ENCODE results near the gene PAWR.
A peak's percentile ranks its signal among the peaks of the same experiment; 100 is the strongest.
"Not testable (repeated sequence)": the region's sequence is repeated elsewhere in the genome, so short reads cannot be mapped to it uniquely, and the experiment has no call there.

PAWR gene

GRCh38 chr12:79644274-79645234, 46.2 kb downstream of the PAWR start:
- DNase-seq: peak; percentile 89

- peak; percentile 89 for DNase-seq
Measured at GRCh38 chr12:79643821-79644220, 46.9 kb downstream of the PAWR start.

DNA sequence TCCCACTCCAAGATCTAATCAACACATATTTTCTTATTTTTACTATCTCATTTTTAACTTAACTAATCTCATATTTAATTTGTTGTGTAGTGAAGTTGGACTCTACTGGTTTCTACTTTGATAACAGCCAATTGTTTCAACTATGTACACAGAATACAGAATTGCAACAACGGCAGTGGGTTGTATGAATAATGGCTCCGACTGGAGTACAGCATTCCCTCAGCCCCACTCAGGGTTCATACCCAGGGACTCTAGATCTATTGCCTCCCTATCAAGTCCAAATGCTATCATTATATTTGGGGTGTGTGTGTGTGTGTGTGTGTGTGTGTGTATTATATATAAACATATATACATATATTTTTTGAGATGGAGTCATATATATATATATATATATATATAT, 52.3 kb downstream of the PAWR start:
- DNase-seq: no peak

- DNase-seq: no peak
Measured at GRCh38 chr12:79637093-79637492, 53.7 kb downstream of the PAWR start.

GRCh38 chr12:79635676-79636075, 55.1 kb downstream of the PAWR start:
- no peak for DNase-seq

DNA sequence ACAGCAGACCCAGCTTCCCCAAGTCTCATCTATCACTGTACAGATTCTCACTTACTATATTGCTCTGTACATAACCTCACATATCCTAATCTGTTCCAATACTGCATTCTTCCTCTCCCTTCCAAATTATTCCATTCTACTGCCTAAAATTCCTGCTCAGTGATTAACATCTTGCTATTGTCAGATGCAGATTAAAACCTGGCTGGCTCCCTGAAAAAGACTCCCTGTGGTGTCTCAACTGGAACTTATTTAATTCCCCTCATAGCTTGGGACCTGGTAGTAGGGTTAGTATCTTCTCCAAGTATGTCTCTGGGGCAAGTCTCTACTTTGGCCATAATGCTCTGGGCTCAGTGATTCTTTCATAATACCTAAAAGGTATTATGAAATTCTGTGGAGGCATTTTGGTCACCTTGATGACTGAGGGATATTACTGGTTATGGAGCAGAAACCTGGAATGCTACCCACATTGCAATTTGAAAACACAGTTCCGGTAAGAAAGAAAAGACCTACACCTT, 55.8 kb downstream of the PAWR start:
- no peak for DNase-seq

GRCh38 chr12:79629561-79629960, 61.2 kb downstream of the PAWR start:
- DNase-seq: no peak

DNA sequence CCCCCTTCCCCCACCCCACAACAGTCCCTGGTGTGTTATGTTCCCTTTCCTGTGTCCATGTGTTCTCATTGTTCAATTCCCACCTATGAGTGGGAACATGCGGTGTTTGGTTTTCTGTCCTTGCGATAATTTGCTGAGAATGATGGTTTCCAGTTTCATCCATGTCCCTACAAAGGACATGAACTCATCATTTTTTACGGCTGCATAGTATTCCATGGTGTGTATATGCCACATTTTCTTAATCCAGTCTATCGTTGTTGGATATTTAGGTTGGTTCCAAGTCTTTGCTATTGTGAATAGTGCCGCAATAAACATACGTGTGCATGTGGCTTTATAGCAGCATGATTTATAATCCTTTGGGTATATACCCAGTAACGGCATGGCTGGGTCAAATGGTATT, 64.0 kb downstream of the PAWR start:
- not testable (repeated sequence) for DNase-seq

- DNase-seq: no peak
Measured at GRCh38 chr12:79624378-79624777, 66.4 kb downstream of the PAWR start.

- no peak for DNase-seq
Measured at GRCh38 chr12:79619872-79620562, 70.7 kb downstream of the PAWR start.

- no peak for DNase-seq
Measured at GRCh38 chr12:79618848-79619404, 71.8 kb downstream of the PAWR start.

DNA sequence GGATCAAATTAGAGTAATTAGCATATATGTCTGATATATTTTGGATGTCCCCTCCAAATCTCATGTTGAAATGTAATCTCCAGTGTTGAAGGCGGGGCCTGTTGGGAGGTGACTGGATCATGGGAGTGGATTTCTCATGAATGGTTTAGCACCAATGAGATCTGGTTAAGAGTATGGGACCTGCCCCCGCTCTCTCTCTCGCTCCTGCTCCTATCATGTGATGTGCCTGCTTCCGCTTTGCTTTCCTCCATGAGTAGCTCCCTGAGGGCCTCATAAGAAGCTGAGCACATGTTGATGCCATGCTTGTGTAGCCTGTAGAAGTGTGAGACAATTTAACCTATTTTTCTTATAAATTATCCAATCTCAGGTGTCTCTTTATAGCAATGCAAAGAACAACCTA, 73.1 kb downstream of the PAWR start:
- no peak for DNase-seq

- DNase-seq: no peak
Measured at GRCh38 chr12:79615596-79616560, 74.9 kb downstream of the PAWR start.

DNA sequence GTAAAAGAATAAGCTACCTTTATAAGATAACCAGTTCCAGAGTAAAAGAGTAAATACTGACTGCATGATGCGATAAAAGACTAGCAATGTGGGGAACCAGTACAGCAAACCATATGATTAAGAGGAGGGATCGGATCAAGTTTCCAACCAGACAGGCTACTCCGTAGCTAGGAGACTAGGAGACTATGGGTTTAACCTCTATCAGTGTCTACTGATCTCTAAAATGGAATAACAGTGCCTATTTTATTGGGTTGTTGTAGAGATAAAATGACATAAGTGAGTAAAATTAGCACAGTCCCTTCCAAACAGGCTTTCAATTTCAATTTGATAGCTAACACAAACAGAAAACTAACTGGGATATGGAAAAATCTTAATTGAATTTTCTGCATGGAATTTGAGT, 76.0 kb downstream of the PAWR start:
- DNase-seq: no peak

DNA sequence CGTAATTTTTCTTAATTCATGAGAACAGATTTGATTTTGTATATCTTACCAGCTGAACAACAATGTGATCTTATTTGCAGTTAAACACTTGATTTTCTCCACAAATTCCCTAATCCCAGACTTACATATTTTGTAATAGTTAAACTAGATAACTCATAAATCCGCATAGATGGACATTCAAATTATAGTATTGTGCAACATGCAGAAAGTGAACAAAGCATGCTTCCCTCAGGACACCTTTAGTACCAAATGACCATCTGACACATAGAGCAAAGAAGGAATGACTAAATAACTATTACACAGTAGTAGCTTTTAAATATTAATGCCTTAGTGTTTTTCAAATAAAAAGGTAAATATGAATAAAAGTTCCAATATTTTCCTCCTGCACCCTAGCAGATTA, 88.9 kb downstream of the PAWR start:
- no peak for DNase-seq

DNA sequence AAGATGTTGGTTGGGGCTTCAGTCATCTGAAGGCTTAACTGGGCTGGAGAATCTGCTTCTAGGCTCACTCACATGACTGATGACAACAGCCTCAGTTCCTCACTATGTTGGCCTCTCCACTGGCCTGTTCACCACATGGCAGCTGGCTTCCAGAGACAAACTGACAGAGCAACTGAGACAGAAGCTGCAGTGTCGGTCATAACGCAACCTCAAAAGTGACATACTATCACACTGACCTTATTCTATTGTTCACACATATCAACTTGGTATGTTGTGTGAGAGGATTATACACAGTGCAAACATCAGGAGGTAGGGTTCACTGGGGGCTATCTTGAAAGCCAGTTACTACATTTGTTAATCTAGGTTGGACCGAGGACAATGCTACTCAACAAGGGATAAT, 92.9 kb downstream of the PAWR start:
- no peak for DNase-seq

DNA sequence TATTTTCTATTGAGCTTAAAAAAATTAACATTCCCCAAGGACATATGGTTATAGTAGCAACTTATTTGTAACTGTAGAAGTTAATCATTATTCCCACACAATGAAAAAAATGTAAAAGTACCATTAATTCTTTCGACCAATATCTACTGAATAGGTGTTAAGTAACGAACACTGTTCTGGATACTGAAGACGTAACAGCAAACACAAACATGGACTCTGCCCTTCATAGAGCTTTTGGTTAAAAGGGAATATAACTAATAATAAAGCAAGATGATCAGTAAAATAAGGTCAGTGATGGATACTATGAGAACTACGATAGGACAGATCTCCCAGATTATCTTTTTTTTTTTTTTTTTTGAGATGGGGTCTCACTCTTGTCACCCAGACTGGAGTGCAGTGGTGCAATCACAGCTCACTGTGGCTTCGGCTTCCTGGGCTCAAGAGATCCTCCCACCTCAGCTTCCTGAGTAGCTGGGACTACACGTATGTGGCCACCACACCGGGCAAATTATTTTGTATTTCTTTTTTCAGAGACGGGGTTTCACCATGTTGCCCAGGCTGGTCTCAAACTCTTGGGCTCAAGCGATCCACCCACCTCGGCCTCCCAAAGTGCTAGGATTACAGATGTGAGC, 93.9 kb downstream of the PAWR start:
- DNase-seq: no peak

DNA sequence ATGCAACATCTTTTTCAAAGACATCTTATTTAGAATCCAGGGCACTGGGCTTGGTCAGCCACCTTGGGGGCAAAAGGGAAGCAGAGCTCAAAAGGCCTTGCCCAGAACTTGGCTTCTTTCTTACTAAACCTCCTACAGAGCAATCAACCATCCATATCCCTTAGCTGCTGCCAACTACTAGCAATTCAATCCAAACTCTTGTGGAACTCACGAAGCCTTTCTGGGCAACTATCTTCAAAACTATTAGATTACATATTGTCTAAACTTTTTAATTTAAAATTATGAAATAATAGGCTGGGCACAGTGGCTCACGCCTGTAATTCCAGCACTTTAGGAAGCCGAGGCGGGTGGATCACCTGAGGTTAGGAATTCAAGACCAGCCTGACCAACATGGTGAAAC, 95.5 kb downstream of the PAWR start:
- no peak for DNase-seq

GRCh38 chr12:79592865-79593264, 97.9 kb downstream of the PAWR start:
- DNase-seq: no peak

- DNase-seq: no peak
Measured at GRCh38 chr12:79591988-79592387, 98.8 kb downstream of the PAWR start.

GRCh38 chr12:79590751-79591150, 100.0 kb downstream of the PAWR start:
- no peak for DNase-seq

DNA sequence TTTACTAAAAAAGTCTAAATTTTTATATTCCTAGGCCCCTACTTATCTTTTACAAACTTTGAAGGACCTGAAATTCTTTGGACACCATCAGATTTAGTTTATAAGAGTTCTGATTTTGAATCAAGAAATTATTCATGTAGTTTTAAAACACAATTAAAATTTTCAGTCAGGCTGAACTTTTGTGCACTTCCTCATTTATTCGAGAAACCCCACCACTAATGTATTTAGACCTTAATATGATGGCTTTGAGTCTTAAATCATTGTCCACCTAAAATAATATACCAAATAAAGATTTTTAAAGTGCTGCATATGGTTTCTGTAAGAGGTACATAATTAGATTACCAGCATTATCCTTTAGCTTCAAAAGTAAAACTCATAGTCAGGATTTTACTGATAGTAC, 103.4 kb downstream of the PAWR start:
- no peak for DNase-seq
